WERI-Rb-1 (cell line): Measurements from ENCODE around the gene DTHD1.

Experiments
- DNase-seq: peaks from one replicate; pipeline ENCODE4 v3.0.0-alpha.2; 2020
- H3K27ac ChIP-seq: fragments of 250-450 bp; sonication (Bioruptor Pico); 2 replicates; pipeline ENCODE4 v1.5.1; 2020; ENCODE audit warnings: mild to moderate bottlenecking, moderate library complexity
- H3K27me3 ChIP-seq: fragments of 250-450 bp; sonication (Bioruptor Pico); 2 replicates; pipeline ENCODE4 v1.5.1; 2021; ENCODE audit warnings: mild to moderate bottlenecking, low read depth, moderate library complexity; ENCODE audit not compliant: insufficient read depth, severe bottlenecking
- H3K36me3 ChIP-seq: fragments of 250-450 bp; sonication (Bioruptor Pico); 2 replicates; pipeline ENCODE4 v1.5.1; 2020; ENCODE audit warnings: mild to moderate bottlenecking, moderate library complexity
- H3K4me3 ChIP-seq: 2 replicates; pipeline ENCODE4 v1.5.1; 2011; ENCODE audit warnings: low read depth, mild to moderate bottlenecking, control low read depth, low read length
- H3K9me3 ChIP-seq: fragments of 250-450 bp; sonication (Bioruptor Pico); 2 replicates; pipeline ENCODE4 v1.5.1; 2021; ENCODE audit warnings: mild to moderate bottlenecking, moderate library complexity; ENCODE audit not compliant: severe bottlenecking
- TF ChIP-seq, protein P1 (sequence below): IDR thresholded peaks from 2 replicates; pipeline ENCODE4 v1.5.1; 2011; ENCODE audit warnings: low read depth, mild to moderate bottlenecking, control low read depth, inconsistent platforms, low read length

The DTHD1 gene

DNA sequence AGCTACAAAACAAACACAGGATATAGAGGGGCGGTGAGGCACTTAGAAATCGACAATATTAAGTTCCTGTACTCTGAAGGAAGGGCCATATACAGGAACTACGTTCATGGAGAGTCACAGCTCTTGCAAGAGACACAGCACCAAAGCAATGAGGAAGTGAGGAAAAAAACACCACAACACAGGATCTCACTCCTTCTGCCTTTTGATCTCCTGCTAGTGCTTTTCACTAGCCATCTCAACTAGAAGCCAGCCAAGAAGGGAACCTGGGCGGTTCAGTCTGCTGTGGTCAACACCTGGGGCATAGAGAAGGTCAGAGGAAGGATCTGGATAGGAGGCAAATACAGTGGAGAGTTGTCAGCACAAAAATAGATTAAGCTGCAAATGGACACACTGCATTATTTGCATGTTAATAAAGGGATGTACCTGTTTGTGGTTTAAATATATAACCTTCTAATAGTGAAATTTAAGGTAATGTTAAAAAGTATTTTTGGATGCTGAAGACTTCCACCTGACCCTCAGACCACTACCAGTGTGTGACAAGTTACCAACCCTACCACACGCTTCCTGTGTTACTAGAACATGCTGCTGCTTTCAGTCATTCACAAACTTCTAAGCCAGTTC lies 104.6 kb downstream of the DTHD1 start:
- peaks cover 59% of the 10 kb centered on the region for H3K27me3 ChIP-seq
- no peaks in the 10 kb centered on the region for H3K9me3 ChIP-seq
- no peak for DNase-seq
- no peaks in the 10 kb centered on the region for H3K36me3 ChIP-seq
- TF ChIP-seq, protein P1, sequence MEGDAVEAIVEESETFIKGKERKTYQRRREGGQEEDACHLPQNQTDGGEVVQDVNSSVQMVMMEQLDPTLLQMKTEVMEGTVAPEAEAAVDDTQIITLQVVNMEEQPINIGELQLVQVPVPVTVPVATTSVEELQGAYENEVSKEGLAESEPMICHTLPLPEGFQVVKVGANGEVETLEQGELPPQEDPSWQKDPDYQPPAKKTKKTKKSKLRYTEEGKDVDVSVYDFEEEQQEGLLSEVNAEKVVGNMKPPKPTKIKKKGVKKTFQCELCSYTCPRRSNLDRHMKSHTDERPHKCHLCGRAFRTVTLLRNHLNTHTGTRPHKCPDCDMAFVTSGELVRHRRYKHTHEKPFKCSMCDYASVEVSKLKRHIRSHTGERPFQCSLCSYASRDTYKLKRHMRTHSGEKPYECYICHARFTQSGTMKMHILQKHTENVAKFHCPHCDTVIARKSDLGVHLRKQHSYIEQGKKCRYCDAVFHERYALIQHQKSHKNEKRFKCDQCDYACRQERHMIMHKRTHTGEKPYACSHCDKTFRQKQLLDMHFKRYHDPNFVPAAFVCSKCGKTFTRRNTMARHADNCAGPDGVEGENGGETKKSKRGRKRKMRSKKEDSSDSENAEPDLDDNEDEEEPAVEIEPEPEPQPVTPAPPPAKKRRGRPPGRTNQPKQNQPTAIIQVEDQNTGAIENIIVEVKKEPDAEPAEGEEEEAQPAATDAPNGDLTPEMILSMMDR: no peak
- H3K4me3 ChIP-seq: no peak overlapping the region
- H3K27ac ChIP-seq: no peak overlapping the region

DNA sequence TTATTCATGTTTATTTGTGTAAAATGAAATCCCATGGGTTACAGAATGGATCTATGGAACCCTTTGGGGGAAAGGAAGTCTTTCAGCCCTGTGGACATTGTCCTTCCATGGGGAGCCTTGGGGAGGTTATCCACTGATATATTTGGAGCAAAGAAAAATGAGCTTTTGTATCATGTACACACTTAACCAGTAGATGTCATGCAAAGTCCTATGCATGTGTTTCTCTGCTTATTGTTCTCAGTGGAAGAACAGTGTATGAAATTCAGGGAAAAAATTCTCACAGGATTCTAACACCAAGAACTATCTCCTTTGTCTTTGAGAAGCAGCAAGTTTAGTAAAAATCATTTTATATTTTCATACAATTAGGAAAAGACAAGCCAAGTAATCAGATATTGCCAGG lies 105.3 kb downstream of the DTHD1 start:
- no peak for DNase-seq
- peaks cover 60% of the 10 kb centered on the region for H3K27me3 ChIP-seq
- TF ChIP-seq, protein P1: no peak
- no peaks in the 10 kb centered on the region for H3K36me3 ChIP-seq
- no peaks in the 10 kb centered on the region for H3K9me3 ChIP-seq
- no peak overlapping the region for H3K4me3 ChIP-seq
- no peak overlapping the region for H3K27ac ChIP-seq

DNA sequence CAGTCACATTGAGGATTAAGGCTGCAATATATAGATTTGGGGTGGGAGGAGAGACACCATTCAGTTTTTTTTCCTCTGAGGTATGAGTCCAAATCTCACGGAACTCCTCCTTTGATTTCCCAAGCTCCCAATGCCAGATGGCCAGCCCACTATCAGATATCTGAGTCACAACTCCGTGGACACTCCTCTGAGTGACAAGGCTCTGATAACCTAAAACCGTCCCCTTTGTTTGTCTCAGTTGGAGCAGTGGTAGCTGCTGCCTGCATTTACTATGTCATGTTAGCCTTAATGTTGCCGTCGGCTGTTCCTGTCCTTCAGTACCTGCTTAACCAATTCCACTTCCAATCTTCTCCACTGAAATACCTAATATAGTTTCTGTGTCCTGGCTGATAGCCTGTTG lies 107.3 kb downstream of the DTHD1 start:
- DNase-seq: no peak
- peaks cover 78% of the 10 kb centered on the region for H3K27me3 ChIP-seq
- H3K9me3 ChIP-seq: no peaks in the 10 kb centered on the region
- no peak overlapping the region for H3K27ac ChIP-seq
- H3K4me3 ChIP-seq: no peak overlapping the region
- TF ChIP-seq, protein P1: no peak
- H3K36me3 ChIP-seq: no peaks in the 10 kb centered on the region

DNA sequence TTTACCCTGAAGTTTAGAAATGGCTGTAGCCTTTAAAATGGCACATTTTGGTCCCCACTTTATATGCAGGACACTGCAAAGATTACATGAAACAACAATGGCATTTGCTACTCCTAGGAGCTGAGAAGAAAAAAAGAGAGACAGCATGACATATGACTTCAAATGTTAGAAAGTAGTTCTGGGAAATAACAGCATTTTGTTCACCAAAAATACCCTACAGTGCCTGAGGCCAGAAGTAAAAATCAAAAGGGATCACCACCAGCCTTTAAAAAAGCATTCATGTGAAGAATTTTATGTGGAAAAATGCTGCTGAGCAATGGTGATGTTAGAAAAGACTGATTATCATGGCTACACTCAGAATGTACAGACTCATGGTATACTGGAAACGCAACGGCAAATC lies 110.0 kb downstream of the DTHD1 start:
- TF ChIP-seq, protein P1: no peak
- Histone ChIP-seq H3K27me3 (peaks cover 68% of the 10 kb centered on the region), H3K9me3 (no peaks in the 10 kb centered on the region), H3K36me3 (no peaks in the 10 kb centered on the region), H3K27ac (no peak overlapping the region), H3K4me3 (no peak overlapping the region)
- DNase-seq: no peak

DNA sequence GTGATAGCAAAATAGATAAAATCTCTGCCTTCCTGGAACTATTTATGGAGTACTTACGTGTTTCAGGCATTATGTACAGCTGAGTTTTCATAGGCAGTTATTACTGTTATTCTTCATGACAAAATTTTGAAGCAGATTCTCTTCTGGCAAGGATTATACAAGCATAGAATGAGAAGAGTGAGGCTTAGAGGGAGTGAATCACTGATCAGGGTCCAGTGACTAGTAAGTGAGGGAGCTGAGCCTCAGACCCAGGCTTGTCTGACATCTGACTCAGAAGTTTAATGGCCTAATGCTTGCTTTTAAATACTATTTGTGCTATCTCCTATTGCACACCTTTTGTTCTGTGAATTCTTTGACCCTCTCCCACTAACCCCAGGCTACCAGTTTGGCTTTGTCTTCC lies 110.6 kb downstream of the DTHD1 start:
- no peak overlapping the region for H3K27ac ChIP-seq
- DNase-seq: no peak
- H3K9me3 ChIP-seq: no peaks in the 10 kb centered on the region

DNA sequence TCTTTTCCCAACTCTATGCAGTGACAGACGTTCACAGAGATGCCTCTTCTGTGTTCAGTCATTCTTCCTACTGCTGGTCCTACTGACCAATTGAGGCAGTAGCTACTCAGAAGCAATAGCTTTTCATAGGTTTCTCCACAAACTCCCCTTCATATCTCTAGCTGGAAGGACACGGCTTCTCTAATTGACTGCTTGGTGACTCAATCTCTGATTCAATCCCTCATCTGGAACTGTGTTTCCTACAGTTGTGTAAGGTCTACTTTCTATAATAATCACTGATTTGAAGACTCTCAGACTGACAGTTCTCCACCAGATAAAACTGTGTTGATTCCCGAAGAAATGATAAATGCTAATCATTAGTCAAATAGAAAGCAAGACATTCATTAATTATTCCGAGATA lies 111.5 kb downstream of the DTHD1 start:
- no peaks in the 10 kb centered on the region for H3K9me3 ChIP-seq
- no peak overlapping the region for H3K27ac ChIP-seq
- DNase-seq: no peak
- TF ChIP-seq, protein P1: no peak
- peaks cover 72% of the 10 kb centered on the region for H3K27me3 ChIP-seq
- H3K4me3 ChIP-seq: no peak overlapping the region
- no peaks in the 10 kb centered on the region for H3K36me3 ChIP-seq

More for the DNA sequence above, 110.6 kb downstream of the DTHD1 start:
- H3K4me3 ChIP-seq: no peak overlapping the region
- TF ChIP-seq, protein P1: no peak
- H3K36me3 ChIP-seq: no peaks in the 10 kb centered on the region
- peaks cover 68% of the 10 kb centered on the region for H3K27me3 ChIP-seq
